GM13977 (cell line): ENCODE measurements around the gene RAB4A.

Experiments
- DNase-seq: peaks from one replicate; pipeline ENCODE4 v3.0.0; 2012; ENCODE audit warnings: low spot score
- in situ Hi-C: fragments of 300-500 bp; cut with MboI; formaldehyde crosslinking; loops from one replicate; pipeline ENCODE4 v1.12.0; 2022; ENCODE audit warnings: low sequenced_read_pairs, low pct_unique_long_range_greater_than_20kb, mixed read lengths, inconsistent platforms; ENCODE audit not compliant: unreplicated experiment
- TF ChIP-seq, protein P1 (sequence below): IDR thresholded peaks from 2 replicates; pipeline ENCODE4 v1.5.1; 2012; ENCODE audit warnings: mild to moderate bottlenecking, control low read depth; ENCODE audit not compliant: insufficient read depth; ENCODE audit errors: extremely low read depth, missing control alignments

RAB4A gene

GRCh38 chr1:229258031-229258756 is 12.7 kb upstream of the RAB4A start:
- DNase-seq: peak; percentile 55
- in situ Hi-C loops: loop anchor here (10.0 to 25.0 kb wide), 2 partner anchors 247 to 1054 kb away; partner anchors contain the start of gene NUP133
- TF ChIP-seq, protein P1, sequence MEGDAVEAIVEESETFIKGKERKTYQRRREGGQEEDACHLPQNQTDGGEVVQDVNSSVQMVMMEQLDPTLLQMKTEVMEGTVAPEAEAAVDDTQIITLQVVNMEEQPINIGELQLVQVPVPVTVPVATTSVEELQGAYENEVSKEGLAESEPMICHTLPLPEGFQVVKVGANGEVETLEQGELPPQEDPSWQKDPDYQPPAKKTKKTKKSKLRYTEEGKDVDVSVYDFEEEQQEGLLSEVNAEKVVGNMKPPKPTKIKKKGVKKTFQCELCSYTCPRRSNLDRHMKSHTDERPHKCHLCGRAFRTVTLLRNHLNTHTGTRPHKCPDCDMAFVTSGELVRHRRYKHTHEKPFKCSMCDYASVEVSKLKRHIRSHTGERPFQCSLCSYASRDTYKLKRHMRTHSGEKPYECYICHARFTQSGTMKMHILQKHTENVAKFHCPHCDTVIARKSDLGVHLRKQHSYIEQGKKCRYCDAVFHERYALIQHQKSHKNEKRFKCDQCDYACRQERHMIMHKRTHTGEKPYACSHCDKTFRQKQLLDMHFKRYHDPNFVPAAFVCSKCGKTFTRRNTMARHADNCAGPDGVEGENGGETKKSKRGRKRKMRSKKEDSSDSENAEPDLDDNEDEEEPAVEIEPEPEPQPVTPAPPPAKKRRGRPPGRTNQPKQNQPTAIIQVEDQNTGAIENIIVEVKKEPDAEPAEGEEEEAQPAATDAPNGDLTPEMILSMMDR: peak; percentile 70

GRCh38 chr1:229258757-229259060 is 12.2 kb upstream of the RAB4A start:
- TF ChIP-seq, protein P1: no peak
- in situ Hi-C loops: loop anchor here (10.0 to 25.0 kb wide), 2 partner anchors 246 to 1054 kb away; partner anchors contain the start of gene NUP133
- DNase-seq: no peak

GRCh38 chr1:229260297-229260696 is 10.6 kb upstream of the RAB4A start:
- in situ Hi-C loops: loop anchor here (25.0 kb wide), 1 partner anchor 1052 kb away; no protein-coding TSS in a partner anchor
- TF ChIP-seq, protein P1: no peak

GRCh38 chr1:229262239-229262638 is 8.7 kb upstream of the RAB4A start:
- TF ChIP-seq, protein P1: no peak
- in situ Hi-C loops: loop anchor here (25.0 kb wide), 1 partner anchor 1050 kb away; no protein-coding TSS in a partner anchor
- no peak for DNase-seq

More at GRCh38 chr1:229260297-229260696, 10.6 kb upstream of the RAB4A start:
- no peak for DNase-seq

DNA sequence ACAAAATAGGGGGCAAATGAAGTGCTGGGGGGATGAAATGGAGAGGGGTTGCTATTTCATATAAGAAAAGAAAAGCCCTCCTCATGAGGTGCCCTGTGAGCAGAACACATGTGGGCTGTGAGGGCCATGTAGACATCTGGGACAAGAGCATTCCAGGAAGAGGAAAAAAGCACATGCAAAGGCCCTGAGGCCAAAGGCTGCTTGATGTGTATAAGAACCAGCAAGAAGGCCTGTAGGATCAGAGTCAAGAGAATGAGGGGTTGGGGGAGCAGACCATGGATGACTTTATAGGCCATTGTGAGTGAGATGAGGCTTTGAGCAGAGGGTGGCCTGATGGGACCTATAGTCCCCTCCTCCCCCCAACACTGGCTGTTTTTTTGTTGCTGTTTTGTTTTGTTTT is 7.7 kb upstream of the RAB4A start:
- no peak for DNase-seq
- in situ Hi-C loops: loop anchor here (25.0 kb wide), 1 partner anchor 1049 kb away; no protein-coding TSS in a partner anchor
- TF ChIP-seq, protein P1: no peak

DNA sequence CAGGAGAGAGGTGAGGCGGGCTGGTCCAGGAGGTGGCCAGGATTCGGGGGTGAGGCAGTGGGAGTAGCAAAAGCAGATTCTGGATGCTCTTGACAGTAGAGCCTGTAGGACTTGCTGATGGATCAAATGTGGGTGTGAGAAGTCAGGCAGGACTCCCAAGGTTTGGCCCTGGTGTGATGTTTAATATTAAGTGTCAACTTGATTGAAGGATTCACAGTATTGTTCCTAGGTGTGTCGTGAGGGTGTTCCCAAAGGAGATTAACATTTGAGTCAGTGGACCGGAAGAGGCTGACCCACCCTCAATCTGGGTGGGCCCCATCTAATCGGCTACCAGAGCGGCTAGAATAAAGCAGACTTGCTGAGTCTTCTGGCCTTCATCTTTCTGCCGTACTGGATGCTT is 6.8 kb upstream of the RAB4A start:
- TF ChIP-seq, protein P1: no peak
- no peak for DNase-seq
- in situ Hi-C loops: loop anchor here (25.0 kb wide), 1 partner anchor 1048 kb away; no protein-coding TSS in a partner anchor
